IPS-18c (cell line): ENCODE measurements around the gene SDK1.
"Not testable (repeated sequence)": the region's sequence is repeated elsewhere in the genome, so short reads cannot be mapped to it uniquely, and the experiment has no call there.

Experiments used
- H3K4me3 ChIP-seq: 2 replicates; pipeline ENCODE4 v1.7.0; 2013; ENCODE audit warnings: low read depth, mild to moderate bottlenecking, low read length, moderate library complexity; ENCODE audit not compliant: insufficient read depth
- H3K9me3 ChIP-seq: one replicate; pipeline ENCODE4 v1.6.1; 2013; ENCODE audit warnings: mild to moderate bottlenecking, low read length, moderate library complexity; ENCODE audit not compliant: control insufficient read depth, insufficient read depth

The SDK1 gene

DNA sequence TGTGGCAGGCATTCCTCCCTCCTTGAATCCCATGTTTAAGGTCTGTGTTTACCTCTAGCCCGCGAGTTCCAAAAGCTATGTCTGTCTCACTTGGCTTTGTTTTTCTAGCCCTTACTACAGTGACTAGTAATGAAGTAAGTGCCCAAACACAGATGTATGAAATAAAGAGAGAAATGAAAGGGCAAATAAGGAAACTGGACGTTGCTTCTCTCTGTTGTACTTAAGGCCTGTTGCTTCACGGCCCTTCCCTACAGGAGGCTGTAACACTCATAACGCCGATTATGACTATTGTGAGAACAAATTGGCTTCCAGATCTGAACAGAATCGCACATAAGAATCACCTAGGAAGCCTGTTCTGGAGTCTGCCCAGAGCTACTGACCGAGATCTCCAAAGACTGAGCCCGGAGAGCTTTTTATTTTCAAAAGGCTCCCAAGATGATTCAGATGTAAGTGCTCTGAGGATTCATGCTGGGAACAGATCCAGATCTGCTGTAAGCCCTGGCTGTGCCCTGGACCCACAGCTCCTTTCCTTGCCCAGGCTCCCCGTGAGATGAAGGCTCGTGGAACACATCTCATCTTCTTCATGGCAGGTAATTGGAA, 432.6 kb downstream of the SDK1 start:
- Histone ChIP-seq H3K4me3 (no peak overlapping the region), H3K9me3 (no peaks in the 10 kb centered on the region)

DNA sequence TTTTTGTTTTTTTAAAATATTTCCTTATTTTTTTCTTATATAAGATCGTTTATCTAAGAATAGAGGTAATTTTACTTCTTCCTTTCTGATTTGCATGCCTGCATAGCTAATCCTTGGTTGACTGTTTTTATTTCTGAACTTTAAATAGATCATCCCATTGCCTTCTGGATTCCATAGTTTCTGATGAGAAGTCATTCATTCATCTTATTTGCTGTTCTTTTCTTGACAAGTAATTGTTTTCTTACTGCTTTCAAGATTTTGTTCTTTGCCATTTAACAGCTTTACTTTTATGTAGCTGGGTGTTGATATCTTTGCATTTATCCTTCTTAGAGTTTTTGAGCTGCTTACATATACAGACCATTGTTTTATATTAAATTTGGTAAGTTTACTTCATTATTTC, 437.9 kb downstream of the SDK1 start:
- H3K9me3 ChIP-seq, result no peaks in the 10 kb centered on the region
- H3K4me3 ChIP-seq, result no peak overlapping the region

DNA sequence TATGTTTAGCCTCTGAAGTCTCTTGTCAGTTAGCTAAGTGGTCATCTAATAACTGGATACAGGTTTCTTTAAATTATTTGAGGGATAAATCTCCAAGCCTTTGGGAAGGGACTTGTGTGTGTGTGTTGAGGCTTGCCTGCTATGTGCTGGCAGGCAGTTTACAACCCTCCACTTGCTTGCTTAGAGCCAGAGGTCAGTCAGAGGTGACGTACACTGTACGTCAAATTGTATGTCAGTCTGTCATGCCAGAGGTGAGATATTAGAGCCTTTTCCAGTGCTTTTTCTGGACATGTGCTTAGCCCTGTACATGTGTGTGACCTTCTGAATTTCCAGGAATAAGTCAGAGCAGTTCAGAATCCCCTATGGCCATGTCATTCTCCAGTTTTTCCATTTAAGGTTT, 438.9 kb downstream of the SDK1 start:
- Histone ChIP-seq H3K4me3 (no peak overlapping the region), H3K9me3 (no peaks in the 10 kb centered on the region)

DNA sequence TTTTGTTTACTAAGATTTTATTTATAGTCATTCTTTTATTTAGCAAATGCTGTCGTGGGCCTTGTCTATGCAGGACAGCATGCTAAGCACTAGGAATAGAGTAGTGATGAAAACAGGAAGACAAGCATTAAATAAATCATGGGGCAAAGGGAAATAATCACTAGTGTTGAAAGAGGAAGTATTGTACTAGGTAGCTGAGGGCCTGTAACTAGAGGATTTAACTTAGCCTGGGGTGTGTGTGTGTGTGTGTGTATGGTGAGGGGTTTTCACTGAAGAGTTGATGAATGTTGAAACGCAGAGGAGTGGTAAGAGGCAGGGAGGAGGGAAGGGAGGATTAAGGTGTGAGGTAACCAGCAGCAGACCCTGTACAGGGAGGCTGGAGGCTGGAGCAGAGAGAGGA, 446.4 kb downstream of the SDK1 start:
- no peaks in the 10 kb centered on the region for H3K9me3 ChIP-seq
- H3K4me3 ChIP-seq, result no peak overlapping the region

DNA sequence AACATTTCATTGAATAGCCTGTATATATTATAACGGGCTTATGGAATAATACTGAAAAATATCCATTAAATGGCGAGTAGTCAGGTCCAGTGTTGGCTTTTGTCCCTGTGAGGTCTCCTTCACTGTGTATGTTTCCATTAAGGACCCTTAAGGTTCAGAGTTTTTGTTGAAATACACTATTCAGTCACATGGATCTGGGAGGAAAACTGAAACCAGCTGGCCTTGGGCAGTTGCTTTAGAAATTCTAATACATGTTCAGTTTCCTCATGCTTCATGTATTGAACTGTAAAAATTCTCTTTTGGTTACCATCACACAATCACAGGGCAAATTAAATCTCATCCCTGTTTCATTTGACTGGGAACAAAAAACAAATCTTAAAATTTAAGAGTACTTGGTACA, 447.3 kb downstream of the SDK1 start:
- Histone ChIP-seq H3K4me3 (no peak overlapping the region), H3K9me3 (no peaks in the 10 kb centered on the region)

DNA sequence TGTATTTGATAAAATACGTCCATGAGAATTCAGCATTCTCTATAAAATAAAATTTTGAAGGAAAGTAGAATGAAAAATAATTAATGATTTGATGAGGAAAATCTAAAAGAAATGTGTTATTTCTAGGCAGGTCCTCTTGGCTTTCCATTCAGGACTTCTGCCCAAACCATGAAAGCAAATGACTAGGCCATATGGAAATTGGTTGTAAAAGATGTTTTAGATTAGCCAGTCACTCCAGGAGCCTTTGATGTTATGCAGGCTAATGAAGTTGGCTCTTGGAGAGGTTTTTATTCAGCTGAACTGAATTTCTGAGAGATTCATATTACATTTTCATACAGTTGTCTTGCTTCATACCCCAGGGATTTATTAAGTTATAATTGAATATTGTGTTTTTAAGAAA, 452.8 kb downstream of the SDK1 start:
- no peaks in the 10 kb centered on the region for H3K9me3 ChIP-seq

DNA sequence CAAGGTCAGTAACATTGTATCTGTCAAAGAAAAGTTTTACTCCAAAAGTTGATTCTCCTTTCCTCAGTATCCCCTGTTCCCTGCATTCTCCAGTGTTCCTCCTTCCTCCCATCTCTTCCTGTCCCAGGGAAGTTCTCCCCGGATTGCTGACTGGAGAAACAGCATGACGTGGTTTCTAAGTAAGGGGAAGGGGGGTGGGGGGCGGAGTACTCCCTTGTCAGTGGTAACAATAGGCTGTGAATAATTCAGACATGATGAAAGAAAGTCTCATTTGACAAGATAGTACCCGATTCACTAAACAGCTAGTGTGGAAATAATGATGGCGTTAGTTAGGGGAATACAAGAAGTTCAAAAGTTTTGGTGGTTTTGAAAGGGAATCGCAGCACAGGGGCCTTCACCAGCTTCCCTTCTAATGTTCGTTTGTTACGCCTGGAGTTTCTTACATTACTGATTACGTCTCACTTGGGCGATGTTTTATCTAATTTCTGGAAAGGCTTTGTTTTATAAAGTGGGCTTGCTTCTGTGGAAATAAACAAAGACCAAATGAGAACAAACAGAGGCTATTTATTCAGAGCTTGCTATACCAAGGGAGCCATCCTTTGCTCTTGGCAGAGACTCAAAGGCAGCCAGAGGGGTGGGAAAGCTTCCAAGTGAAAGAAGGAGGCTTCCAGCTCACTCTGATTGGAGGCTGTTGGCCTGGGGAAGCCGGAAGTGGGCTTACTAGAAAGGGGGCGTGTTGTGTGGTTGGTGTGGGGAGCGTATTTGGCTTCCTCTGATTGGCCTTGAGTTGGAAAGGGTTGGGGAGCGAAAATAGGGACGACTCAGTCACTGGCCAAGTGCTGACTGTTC, 453.7 kb downstream of the SDK1 start:
- H3K4me3 ChIP-seq, result no peak overlapping the region
- H3K9me3 ChIP-seq, result no peaks in the 10 kb centered on the region

More for the DNA sequence above, 452.8 kb downstream of the SDK1 start:
- no peak overlapping the region for H3K4me3 ChIP-seq

DNA sequence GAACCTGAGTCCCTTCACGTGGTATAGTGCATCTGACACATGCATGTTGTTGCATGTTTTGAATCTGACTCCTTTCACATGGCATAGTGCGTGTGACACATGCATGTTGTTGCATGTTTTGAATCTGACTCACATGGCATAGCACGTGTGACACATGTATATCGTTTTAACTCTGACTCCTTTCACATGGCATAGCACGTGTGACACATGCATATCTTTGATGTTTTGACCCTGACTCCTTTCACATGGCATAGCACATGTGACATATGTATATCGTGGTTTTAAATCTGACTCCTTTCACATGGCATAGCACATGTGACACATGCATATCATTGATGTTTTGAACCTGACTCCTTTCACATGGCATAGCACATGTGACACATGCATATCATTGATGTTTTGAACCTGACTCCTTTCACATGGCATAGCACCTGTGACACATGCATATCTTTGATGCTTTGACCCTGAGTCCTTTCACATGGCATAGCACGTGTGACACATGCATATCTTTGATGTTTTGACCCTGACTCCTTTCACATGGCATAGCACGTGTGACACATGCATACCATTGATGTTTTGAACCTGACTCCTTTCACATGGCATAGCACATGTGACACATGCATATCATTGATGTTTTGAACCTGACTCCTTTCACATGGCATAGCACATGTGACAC, 454.9 kb downstream of the SDK1 start:
- not testable (repeated sequence) for H3K9me3 ChIP-seq, H3K4me3 ChIP-seq

DNA sequence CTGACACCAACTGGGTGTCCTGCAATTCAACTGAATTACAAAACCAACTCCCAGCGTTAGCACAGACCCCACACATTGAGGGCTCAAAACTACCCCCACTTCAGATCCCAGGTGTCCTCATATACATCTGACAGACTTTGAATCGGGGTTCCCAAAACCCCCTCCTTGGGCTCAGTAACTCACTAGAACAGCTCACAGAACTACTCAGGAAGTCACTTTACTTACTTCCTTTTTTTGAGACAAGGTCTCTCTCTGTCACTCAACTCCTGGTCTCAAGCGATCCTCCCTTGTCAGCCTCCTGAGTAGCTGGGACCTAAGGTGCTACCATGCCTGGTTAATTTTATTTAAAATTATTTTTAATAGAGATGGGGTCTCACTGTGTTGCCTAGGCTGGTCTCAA, 456.0 kb downstream of the SDK1 start:
- Histone ChIP-seq H3K9me3 (no peaks in the 10 kb centered on the region), H3K4me3 (no peak overlapping the region)

DNA sequence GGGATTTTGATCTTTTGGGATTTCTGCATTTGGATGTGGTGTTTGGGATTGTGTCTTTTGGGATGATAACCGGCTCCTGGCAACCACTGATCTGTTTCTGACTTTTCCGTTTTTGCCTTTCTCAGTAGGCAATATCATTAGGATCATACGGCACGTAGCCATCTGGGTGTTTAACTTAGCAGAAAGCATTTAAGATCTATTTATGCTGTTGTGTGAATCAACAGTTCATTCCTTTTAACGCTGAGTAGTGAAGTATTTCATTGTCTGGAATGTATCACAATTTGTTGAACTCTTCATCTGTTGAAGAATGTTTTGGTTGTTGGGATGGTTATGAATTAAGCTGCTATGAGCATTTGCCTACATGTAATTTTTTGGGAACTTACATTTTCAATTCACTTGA, 459.6 kb downstream of the SDK1 start:
- Histone ChIP-seq H3K9me3 (no peaks in the 10 kb centered on the region), H3K4me3 (no peak overlapping the region)

DNA sequence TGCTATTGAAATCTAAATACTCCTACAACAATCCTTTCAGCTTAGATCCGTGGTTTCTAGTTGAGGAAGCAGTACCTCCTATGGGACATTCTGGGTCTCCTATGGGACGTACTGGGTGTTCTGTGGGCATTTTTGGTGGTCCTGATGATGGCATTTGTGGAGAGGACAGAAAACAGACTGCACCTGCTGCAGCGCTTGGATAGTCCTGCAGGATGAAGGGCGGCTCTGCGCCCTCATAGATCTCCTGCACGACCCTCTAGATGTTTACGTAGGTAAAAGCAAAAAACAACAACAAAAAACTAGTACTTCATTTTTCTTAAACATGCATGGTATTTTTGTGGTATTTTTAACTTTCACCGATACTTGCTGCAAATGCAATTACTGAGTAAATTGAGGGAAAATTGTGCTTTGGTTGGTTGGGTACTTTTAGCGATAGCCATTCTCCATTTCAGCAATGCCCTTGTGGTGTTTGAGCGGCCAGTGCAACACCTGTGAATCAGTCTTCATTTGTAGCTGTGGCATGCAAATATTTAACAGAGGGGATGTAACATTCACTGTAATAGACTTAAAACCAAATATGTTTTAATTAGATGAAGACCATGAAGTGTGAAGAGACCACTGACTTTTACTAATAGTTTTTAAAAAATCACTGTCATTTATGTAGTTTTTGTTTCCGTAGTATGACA, 461.2 kb downstream of the SDK1 start:
- Histone ChIP-seq H3K4me3 (no peak overlapping the region), H3K9me3 (no peaks in the 10 kb centered on the region)

DNA sequence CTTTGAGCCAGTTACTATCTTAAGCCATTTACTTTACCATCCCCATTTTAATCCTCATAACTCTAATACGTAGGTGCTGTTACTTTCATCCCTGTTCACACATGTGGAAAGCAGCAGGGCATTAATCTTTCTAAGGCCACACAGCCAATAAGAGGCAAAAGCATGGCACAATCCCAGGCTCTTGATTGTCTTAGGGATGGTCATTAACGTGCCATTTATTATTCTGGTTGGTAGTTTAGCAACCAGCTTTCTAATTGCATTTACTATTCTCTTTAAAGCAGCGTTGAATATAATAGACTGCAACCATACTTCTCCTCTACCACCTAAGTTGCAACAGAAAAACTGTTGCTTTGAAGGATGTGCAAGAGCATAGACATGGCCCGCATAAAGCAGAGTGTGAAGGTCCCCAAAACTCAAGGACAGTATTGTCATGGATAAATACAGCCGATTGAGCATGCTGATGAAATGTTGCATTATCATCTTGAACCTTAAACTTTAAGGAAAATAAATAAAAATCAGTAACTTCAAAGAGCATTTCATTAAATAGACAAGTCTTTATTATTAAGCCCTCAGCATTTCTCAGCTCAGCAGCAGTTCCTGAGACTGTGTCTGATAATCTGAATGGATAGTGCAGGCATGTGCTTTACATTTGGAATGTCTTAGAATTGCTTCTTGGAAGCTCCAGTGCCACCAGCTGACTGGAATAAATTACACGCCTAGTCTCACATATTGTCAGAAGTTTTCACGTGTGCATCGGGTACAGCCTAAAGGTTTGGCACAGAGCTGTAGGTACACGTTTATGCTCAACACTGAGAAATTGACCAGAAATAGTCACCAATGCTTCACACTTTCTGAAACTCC, 467.1 kb downstream of the SDK1 start:
- H3K4me3 ChIP-seq, result no peak overlapping the region
- no peaks in the 10 kb centered on the region for H3K9me3 ChIP-seq

DNA sequence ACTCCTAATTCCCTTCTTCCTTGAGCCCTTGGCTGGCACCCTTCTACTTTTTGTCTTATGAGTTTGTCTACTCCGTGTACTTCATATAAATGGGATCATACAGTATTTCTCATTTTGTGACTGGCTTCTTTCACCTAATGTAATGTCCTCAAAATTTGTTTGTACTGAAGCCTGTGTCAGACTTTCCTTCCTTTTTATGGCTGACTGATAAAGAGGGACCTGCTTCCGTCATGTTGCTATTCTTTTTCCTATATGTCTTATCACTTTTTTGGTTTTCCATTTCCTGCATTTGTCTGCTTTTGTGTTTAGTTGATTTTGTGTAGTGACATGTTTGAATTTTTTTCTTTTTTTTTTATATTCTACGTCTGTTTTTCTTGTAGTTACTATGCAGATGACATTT, 470.9 kb downstream of the SDK1 start:
- H3K9me3 ChIP-seq, result no peaks in the 10 kb centered on the region
- H3K4me3 ChIP-seq, result no peak overlapping the region

DNA sequence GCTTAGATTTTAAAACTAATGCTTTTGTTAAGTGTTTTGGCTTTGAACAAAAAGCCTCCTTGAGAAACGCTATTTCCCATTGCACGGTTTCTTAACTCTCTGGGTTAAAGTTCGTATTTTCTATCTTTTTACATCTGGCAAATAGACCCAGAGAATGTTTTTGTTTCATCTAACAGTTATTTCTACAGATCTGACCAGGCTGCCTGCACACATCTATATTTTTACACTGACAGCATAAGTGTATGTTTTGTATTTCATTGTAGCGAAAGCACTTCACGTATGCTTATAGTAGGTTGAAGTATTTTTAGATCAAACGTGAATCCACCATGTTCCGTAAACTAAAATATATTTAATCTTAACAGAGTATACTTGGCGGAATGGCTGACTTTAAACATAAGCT, 477.3 kb downstream of the SDK1 start:
- Histone ChIP-seq H3K9me3 (no peaks in the 10 kb centered on the region), H3K4me3 (no peak overlapping the region)

DNA sequence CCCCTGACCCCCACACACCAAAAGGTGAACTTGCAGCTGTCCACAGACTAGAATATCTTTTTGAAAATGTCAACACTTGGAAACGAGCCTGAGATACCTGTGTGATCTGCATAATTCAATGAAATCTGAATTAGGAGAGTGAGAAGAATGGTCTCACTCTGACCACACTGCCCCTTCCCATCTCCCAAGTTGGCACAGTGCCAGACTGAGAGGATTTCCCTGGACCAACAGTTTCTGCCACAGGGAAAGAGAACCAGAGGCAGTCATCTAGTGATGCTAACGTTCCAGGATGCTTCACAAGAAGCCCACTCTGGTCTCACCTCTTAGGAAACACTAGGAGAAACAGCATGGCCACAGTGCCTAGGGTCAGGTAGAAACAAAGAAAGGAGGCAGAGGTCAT, 479.0 kb downstream of the SDK1 start:
- H3K9me3 ChIP-seq, result no peaks in the 10 kb centered on the region

DNA sequence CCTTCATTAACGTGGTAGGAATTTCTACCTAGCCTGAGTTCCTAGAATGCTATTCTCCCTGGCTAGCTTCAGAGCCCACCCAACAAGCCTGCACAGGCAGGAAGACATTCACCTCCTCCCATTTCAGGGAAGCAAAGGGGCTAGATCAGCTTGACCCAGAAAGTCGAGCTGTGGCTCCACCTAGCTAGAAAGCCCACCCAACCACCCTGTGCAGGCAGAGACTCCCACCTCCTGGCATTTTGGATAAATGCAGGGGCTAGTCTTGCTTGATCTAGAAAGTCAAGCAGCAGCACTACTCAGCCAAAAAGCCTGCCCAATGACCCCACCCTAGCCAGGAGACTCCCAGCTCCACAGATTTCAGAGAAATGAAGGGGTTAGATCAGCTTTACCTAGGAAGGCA, 479.5 kb downstream of the SDK1 start:
- H3K9me3 ChIP-seq, result no peaks in the 10 kb centered on the region
- no peak overlapping the region for H3K4me3 ChIP-seq

More for the DNA sequence above, 479.0 kb downstream of the SDK1 start:
- no peak overlapping the region for H3K4me3 ChIP-seq

DNA sequence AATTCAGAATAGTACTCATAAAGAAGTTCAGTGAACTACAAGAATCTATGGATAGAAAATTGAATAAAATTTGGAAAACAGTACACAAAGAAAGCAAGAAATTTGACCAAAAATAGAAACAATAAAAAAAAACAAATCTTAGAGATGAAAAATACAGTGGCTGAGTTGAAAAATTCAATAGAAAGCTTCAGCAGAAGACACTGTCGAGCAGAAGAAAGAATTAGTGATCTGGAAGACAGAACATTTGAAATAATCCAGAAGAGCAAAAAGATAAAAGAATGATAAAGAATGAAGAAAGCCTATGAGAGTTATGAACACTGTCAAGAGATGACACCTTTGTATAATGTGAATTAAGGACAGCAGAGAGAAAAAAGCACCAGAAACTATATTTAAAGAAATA, 480.6 kb downstream of the SDK1 start:
- H3K4me3 ChIP-seq, result no peak overlapping the region
- H3K9me3 ChIP-seq, result no peaks in the 10 kb centered on the region
